GM23248 (cell line): ENCODE results near the gene RNF169.

Source experiments
- EZH2 ChIP-seq: fragments of 200-600 bp; sonication (generic); IDR thresholded peaks from 2 replicates; pipeline ENCODE4 v1.6.1; 2018; ENCODE audit warnings: antibody characterized with exemption, mild to moderate bottlenecking; ENCODE audit not compliant: insufficient read depth, poor library complexity, severe bottlenecking
- EZH2phosphoT487 ChIP-seq: fragments of 200-600 bp; sonication (generic); IDR thresholded peaks from 2 replicates; pipeline ENCODE4 v1.6.1; 2018; ENCODE audit warnings: antibody characterized with exemption, moderate library complexity, mild to moderate bottlenecking, low read depth; ENCODE audit not compliant: insufficient read depth

DNA sequence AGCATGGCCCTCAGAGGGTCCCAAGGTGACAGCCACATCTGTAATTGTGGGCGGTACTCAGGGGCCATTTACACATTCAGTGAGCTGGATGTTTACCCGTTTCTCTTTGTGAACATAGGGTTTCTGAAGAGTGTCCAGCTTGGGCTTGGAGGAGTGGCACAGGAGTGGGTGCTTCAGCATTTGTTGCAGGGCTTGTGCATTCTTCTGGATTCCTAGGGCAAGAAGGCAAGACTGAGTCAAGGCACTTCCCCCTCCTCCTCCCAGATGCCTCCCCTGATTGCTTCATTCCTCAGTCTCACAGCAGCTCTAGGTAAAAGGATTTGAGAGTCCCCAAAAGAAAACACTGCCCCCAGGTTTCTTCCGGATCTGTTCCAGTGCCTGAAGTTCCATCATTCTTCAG, 95.4 kb downstream of the RNF169 start:
- TF ChIP-seq EZH2phosphoT487 (no peak), EZH2 (no peak)
